ENCODE measurements around the gene FRMD4A.

DNA sequence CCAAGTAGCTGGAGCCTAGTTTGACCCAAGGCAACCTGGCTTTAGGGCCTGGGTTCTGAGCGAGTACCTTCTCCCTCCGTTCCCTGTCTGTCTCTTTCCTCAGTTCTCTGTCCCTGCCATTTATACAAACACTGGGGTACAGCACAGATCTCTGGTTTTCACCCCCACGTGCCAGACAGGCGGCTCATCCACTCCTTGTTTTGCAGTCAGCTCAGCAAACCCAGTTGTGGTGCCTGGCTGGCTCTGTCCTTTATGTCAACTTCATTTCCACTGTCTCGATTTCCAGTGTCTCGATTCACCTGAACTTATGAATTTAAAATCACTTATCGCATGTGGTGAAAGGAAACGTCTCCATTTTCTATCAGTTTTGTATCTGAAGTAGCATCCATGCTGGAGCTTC, 230.8 kb downstream of the FRMD4A start:
- TF ChIP-seq, protein P1, sequence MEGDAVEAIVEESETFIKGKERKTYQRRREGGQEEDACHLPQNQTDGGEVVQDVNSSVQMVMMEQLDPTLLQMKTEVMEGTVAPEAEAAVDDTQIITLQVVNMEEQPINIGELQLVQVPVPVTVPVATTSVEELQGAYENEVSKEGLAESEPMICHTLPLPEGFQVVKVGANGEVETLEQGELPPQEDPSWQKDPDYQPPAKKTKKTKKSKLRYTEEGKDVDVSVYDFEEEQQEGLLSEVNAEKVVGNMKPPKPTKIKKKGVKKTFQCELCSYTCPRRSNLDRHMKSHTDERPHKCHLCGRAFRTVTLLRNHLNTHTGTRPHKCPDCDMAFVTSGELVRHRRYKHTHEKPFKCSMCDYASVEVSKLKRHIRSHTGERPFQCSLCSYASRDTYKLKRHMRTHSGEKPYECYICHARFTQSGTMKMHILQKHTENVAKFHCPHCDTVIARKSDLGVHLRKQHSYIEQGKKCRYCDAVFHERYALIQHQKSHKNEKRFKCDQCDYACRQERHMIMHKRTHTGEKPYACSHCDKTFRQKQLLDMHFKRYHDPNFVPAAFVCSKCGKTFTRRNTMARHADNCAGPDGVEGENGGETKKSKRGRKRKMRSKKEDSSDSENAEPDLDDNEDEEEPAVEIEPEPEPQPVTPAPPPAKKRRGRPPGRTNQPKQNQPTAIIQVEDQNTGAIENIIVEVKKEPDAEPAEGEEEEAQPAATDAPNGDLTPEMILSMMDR (IDR thresholded peaks at IDR 0.05; ENCODE audit: insufficient read depth, low read length), result no peak
- TF ChIP-seq, protein P2, sequence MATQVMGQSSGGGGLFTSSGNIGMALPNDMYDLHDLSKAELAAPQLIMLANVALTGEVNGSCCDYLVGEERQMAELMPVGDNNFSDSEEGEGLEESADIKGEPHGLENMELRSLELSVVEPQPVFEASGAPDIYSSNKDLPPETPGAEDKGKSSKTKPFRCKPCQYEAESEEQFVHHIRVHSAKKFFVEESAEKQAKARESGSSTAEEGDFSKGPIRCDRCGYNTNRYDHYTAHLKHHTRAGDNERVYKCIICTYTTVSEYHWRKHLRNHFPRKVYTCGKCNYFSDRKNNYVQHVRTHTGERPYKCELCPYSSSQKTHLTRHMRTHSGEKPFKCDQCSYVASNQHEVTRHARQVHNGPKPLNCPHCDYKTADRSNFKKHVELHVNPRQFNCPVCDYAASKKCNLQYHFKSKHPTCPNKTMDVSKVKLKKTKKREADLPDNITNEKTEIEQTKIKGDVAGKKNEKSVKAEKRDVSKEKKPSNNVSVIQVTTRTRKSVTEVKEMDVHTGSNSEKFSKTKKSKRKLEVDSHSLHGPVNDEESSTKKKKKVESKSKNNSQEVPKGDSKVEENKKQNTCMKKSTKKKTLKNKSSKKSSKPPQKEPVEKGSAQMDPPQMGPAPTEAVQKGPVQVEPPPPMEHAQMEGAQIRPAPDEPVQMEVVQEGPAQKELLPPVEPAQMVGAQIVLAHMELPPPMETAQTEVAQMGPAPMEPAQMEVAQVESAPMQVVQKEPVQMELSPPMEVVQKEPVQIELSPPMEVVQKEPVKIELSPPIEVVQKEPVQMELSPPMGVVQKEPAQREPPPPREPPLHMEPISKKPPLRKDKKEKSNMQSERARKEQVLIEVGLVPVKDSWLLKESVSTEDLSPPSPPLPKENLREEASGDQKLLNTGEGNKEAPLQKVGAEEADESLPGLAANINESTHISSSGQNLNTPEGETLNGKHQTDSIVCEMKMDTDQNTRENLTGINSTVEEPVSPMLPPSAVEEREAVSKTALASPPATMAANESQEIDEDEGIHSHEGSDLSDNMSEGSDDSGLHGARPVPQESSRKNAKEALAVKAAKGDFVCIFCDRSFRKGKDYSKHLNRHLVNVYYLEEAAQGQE (IDR thresholded peaks at IDR 0.05; ENCODE audit: insufficient replicate concordance, low read depth), result no peak
- TF ChIP-seq POLR2AphosphoS5 (IDR thresholded peaks at IDR 0.05; ENCODE audit: low read depth), result no peak
- TF ChIP-seq GABPA (IDR thresholded peaks at IDR 0.05; ENCODE audit: low read depth), result no peak

All from HL-60 (cell line).